ENCODE data around the gene DHRSX. TPM values are rescaled to one million over a fixed set of nuclear protein-coding genes. Genes with fewer than 3 reads are reported as not detected.
A peak's percentile ranks its signal among the peaks of the same experiment; 100 is the strongest.

Gene DHRSX
- total RNA-seq, 1 donor from 2014 or later, result 31.8 TPM

- H3K36me3 Mint-ChIP-seq, result peaks cover 42% of the 10 kb centered on the region
- H3K9me3 Mint-ChIP-seq, result peaks cover 16% of the 10 kb centered on the region
- no peaks in the 10 kb centered on the region for H3K36me3 ChIP-seq
- no peak overlapping the region for H3K27ac ChIP-seq
- no peaks in the 10 kb centered on the region for H3K9me3 ChIP-seq (ENCODE audit: low read depth)
- peaks cover 12% of the 10 kb centered on the region for H3F3A ChIP-seq (ENCODE audit: low read depth)
- H3K4me1 ChIP-seq, result peaks cover 10% of the 10 kb centered on the region
- peak overlapping the region; percentile 94 for H3K27ac Mint-ChIP-seq
- no peak overlapping the region for H3K4me3 ChIP-seq
- H2AFZ ChIP-seq (replicated peaks), result no peak overlapping the region
- peak overlapping the region; percentile 40 for H3K4me2 ChIP-seq
- peaks cover 19% of the 10 kb centered on the region for H3K4me1 Mint-ChIP-seq
- TF ChIP-seq CTCF (IDR thresholded peaks at IDR 0.05), result no peak
- TF ChIP-seq EZH2phosphoT487 (IDR thresholded peaks at IDR 0.05), result peak; percentile 70
- peaks cover 5% of the 10 kb centered on the region for H3K79me2 ChIP-seq (ENCODE audit: low read depth)
- no peak overlapping the region for H3K9ac ChIP-seq
- no peak overlapping the region for H3K4me3 Mint-ChIP-seq
- H3K27me3 ChIP-seq, result no peaks in the 10 kb centered on the region
- peaks cover 4% of the 10 kb centered on the region for H3K27me3 Mint-ChIP-seq (ENCODE audit: insufficient read depth, low read depth)
- peak; percentile 77 for DNase-seq (ENCODE audit: low spot score)
- peaks cover 19% of the 10 kb centered on the region for H4K20me1 ChIP-seq (ENCODE audit: low read depth)
Measured at GRCh38 chrX:2348211-2348610, 152.6 kb downstream of the DHRSX start.

GRCh38 chrX:2346158-2346557 lies 154.6 kb downstream of the DHRSX start:
- H3K27ac Mint-ChIP-seq, result no peak overlapping the region
- H3K4me1 Mint-ChIP-seq, result peaks cover 23% of the 10 kb centered on the region

GRCh38 chrX:2345562-2345961 lies 155.2 kb downstream of the DHRSX start:
- Mint-ChIP-seq H3K36me3 (peaks cover 46% of the 10 kb centered on the region), H3K4me3 (no peak overlapping the region), H3K4me1 (peaks cover 23% of the 10 kb centered on the region), H3K27me3 (ENCODE audit: insufficient read depth, low read depth) (peaks cover 2% of the 10 kb centered on the region), H3K27ac (no peak overlapping the region), H3K9me3 (peaks cover 19% of the 10 kb centered on the region)
- Histone ChIP-seq H3K27me3 (no peaks in the 10 kb centered on the region), H3K4me3 (no peak overlapping the region), H4K20me1 (ENCODE audit: low read depth) (peaks cover 19% of the 10 kb centered on the region), H3K4me2 (no peak overlapping the region), H3F3A (ENCODE audit: low read depth) (peaks cover 12% of the 10 kb centered on the region), H2AFZ (replicated peaks) (no peak overlapping the region), H3K4me1 (peaks cover 10% of the 10 kb centered on the region), H3K79me2 (ENCODE audit: low read depth) (peaks cover 5% of the 10 kb centered on the region), H3K9me3 (ENCODE audit: low read depth) (no peaks in the 10 kb centered on the region), H3K36me3 (no peaks in the 10 kb centered on the region), H3K9ac (no peak overlapping the region), H3K27ac (no peak overlapping the region)
- DNase-seq (ENCODE audit: low spot score), result no peak
- TF ChIP-seq EZH2 (IDR thresholded peaks at IDR 0.05) (no peak), EZH2phosphoT487 (IDR thresholded peaks at IDR 0.05) (no peak), CTCF (IDR thresholded peaks at IDR 0.05) (no peak)

More at GRCh38 chrX:2346158-2346557, 154.6 kb downstream of the DHRSX start:
- no peak overlapping the region for H3K27ac ChIP-seq
- H3K27me3 ChIP-seq, result no peaks in the 10 kb centered on the region
- H2AFZ ChIP-seq (replicated peaks), result no peak overlapping the region
- H3K36me3 ChIP-seq, result no peaks in the 10 kb centered on the region
- H3K9ac ChIP-seq, result no peak overlapping the region
- no peak overlapping the region for H3K4me3 ChIP-seq
- no peak overlapping the region for H3K4me2 ChIP-seq
- DNase-seq (ENCODE audit: low spot score), result no peak
- peaks cover 12% of the 10 kb centered on the region for H3F3A ChIP-seq (ENCODE audit: low read depth)
- peaks cover 3% of the 10 kb centered on the region for H3K27me3 Mint-ChIP-seq (ENCODE audit: insufficient read depth, low read depth)
- peaks cover 10% of the 10 kb centered on the region for H3K4me1 ChIP-seq
- peaks cover 5% of the 10 kb centered on the region for H3K79me2 ChIP-seq (ENCODE audit: low read depth)
- no peak for TF ChIP-seq EZH2 (IDR thresholded peaks at IDR 0.05)
- no peak for TF ChIP-seq EZH2phosphoT487 (IDR thresholded peaks at IDR 0.05)
- no peak for TF ChIP-seq CTCF (IDR thresholded peaks at IDR 0.05)
- peaks cover 47% of the 10 kb centered on the region for H3K36me3 Mint-ChIP-seq
- no peaks in the 10 kb centered on the region for H3K9me3 ChIP-seq (ENCODE audit: low read depth)
- peaks cover 19% of the 10 kb centered on the region for H4K20me1 ChIP-seq (ENCODE audit: low read depth)
- H3K4me3 Mint-ChIP-seq, result no peak overlapping the region
- peaks cover 22% of the 10 kb centered on the region for H3K9me3 Mint-ChIP-seq

Measured in neural progenitor cell (in vitro differentiated cells).